CD4-positive, alpha-beta T cell treated with Interleukin-10 for 1 hour (primary cell): ENCODE measurements around the gene GATA6.
"Not testable (repeated sequence)": the region's sequence is repeated elsewhere in the genome, so short reads cannot be mapped to it uniquely, and the experiment has no call there.

Experiments
- DNase-seq: peaks from one replicate; pipeline ENCODE4 v3.0.0-alpha.2; 2020

GATA6 gene

GRCh38 chr18:22184573-22184972, 15.2 kb downstream of the GATA6 start:
- DNase-seq = not testable (repeated sequence)

- no peak for DNase-seq
These were observed 15.9 kb downstream of the GATA6 start for GRCh38 chr18:22185273-22185672.

- no peak for DNase-seq
These were observed 16.5 kb downstream of the GATA6 start for GRCh38 chr18:22185771-22186386.

- no peak for DNase-seq
These were observed 17.1 kb downstream of the GATA6 start for GRCh38 chr18:22186484-22186971.

- DNase-seq = no peak
These were observed 19.3 kb downstream of the GATA6 start for GRCh38 chr18:22188559-22189267.

- no peak for DNase-seq
These were observed 20.2 kb downstream of the GATA6 start for GRCh38 chr18:22189449-22190166.

- no peak for DNase-seq
These were observed 21.9 kb downstream of the GATA6 start for GRCh38 chr18:22191346-22191695.

GRCh38 chr18:22191923-22192322, 22.5 kb downstream of the GATA6 start:
- no peak for DNase-seq

GRCh38 chr18:22193466-22193865, 24.1 kb downstream of the GATA6 start:
- no peak for DNase-seq

- no peak for DNase-seq
These were observed 24.8 kb downstream of the GATA6 start for GRCh38 chr18:22194151-22194598.

GRCh38 chr18:22195052-22195451, 25.7 kb downstream of the GATA6 start:
- DNase-seq = no peak

- not testable (repeated sequence) for DNase-seq
These were observed 27.6 kb downstream of the GATA6 start for GRCh38 chr18:22196943-22197342.

- no peak for DNase-seq
These were observed 28.3 kb downstream of the GATA6 start for GRCh38 chr18:22197668-22198067.

- DNase-seq = no peak
These were observed 28.8 kb downstream of the GATA6 start for GRCh38 chr18:22198163-22198562.

- no peak for DNase-seq
These were observed 29.6 kb downstream of the GATA6 start for GRCh38 chr18:22199005-22199404.

- DNase-seq = no peak
These were observed 31.3 kb downstream of the GATA6 start for GRCh38 chr18:22200611-22201225.

GRCh38 chr18:22203035-22203434, 33.6 kb downstream of the GATA6 start:
- no peak for DNase-seq

GRCh38 chr18:22203536-22204213, 34.3 kb downstream of the GATA6 start:
- DNase-seq = no peak

- DNase-seq = no peak
These were observed 34.8 kb downstream of the GATA6 start for GRCh38 chr18:22204214-22204536.

GRCh38 chr18:22204996-22205395, 35.6 kb downstream of the GATA6 start:
- no peak for DNase-seq

GRCh38 chr18:22207021-22207758, 37.8 kb downstream of the GATA6 start:
- DNase-seq = no peak

GRCh38 chr18:22210311-22210754, 40.9 kb downstream of the GATA6 start:
- DNase-seq = no peak
